MG63 (cell line): Measurements from ENCODE around the gene MTOR. TPM values are rescaled to one million over a fixed set of nuclear protein-coding genes. Genes with fewer than 3 reads are reported as not detected.

Experiments used
- DNase-seq: peaks from one replicate; pipeline ENCODE4 v3.0.0-alpha.2; 2020
- H3K27me3 ChIP-seq: fragments of 250-450 bp; sonication (Bioruptor Pico); 2 replicates; pipeline ENCODE4 v1.5.1; 2020; ENCODE audit warnings: mild to moderate bottlenecking, moderate library complexity
- H3K36me3 ChIP-seq: fragments of 250-450 bp; sonication (Bioruptor Pico); 2 replicates; pipeline ENCODE4 v1.5.1; 2020; ENCODE audit warnings: mild to moderate bottlenecking, moderate library complexity
- H3K4me3 ChIP-seq: fragments of 250-450 bp; sonication (Bioruptor Pico); 2 replicates; pipeline ENCODE4 v1.5.1; 2020; ENCODE audit warnings: mild to moderate bottlenecking, moderate library complexity
- H3K9me3 ChIP-seq: fragments of 250-450 bp; sonication (Bioruptor Pico); 2 replicates; pipeline ENCODE4 v1.5.1; 2020; ENCODE audit warnings: mild to moderate bottlenecking, moderate library complexity
- total RNA-seq: library from RNA; depleted of rRNA; stranded (reverse); fragments of >200 nt; shearing (Covaris generic); gene quantifications from 2 replicates; pipeline ENCODE4 v1.2.3, GENCODE V29; 2014; ENCODE audit warnings: low replicate concordance; rRNA removed

The MTOR gene
- total RNA-seq, 1 experiment from 2014 or later, result 12.2 TPM

GRCh38 chr1:11058595-11059154 is 203.7 kb downstream of the MTOR start:
- H3K27me3 ChIP-seq, result no peaks in the 10 kb centered on the region
- H3K9me3 ChIP-seq, result no peaks in the 10 kb centered on the region
- H3K36me3 ChIP-seq, result peaks cover 41% of the 10 kb centered on the region
- no peak for DNase-seq
- peak overlapping the region; percentile 94 for H3K4me3 ChIP-seq

- no peak for DNase-seq
- Histone ChIP-seq H3K27me3 (no peaks in the 10 kb centered on the region), H3K36me3 (peaks cover 36% of the 10 kb centered on the region), H3K4me3 (peak overlapping the region; percentile 94), H3K9me3 (no peaks in the 10 kb centered on the region)
These were observed 204.3 kb downstream of the MTOR start for GRCh38 chr1:11058026-11058425.

- DNase-seq, result no peak
- peaks cover 36% of the 10 kb centered on the region for H3K36me3 ChIP-seq
- H3K4me3 ChIP-seq, result no peak overlapping the region
- H3K27me3 ChIP-seq, result no peaks in the 10 kb centered on the region
- H3K9me3 ChIP-seq, result no peaks in the 10 kb centered on the region
These were observed 204.9 kb downstream of the MTOR start for GRCh38 chr1:11057477-11057876.

Other genes starting within 250 kb of the MTOR start
- 26.0 and 53.3 TPM in 2 replicates for gene TARDBP, start 249.9 kb downstream of the MTOR start, total RNA-seq
- gene MASP2, start 215.3 kb downstream of the MTOR start, total RNA-seq, result not detected in 2 replicates
- 24.0 and 39.3 TPM in 2 replicates for gene SRM, start 202.5 kb downstream of the MTOR start, total RNA-seq
- gene EXOSC10, start 162.7 kb downstream of the MTOR start, total RNA-seq, result 45.6 and 55.2 TPM in 2 replicates
- gene ANGPTL7, start 73.2 kb downstream of the MTOR start, total RNA-seq, result not detected in 2 replicates
- 6.3 and 9.0 TPM in 2 replicates for gene UBIAD1, start 10.6 kb upstream of the MTOR start, total RNA-seq
- gene DISP3, start 216.6 kb upstream of the MTOR start, total RNA-seq, result 0.16 TPM in 1 of 2 replicates, not detected in the other